Sigmoid colon (tissue), 7 donors: ENCODE results near the gene MOV10L1. TPM values are rescaled to one million over a fixed set of nuclear protein-coding genes. Genes with fewer than 3 reads are reported as not detected.
A peak's percentile ranks its signal among the peaks of the same experiment; 100 is the strongest.

Source experiments
- DNase-seq: peaks from one replicate; pipeline ENCODE4 v3.0.0-alpha.2; 2019
- H3K27ac ChIP-seq, 4 donors: fragments of 200-600 bp; sonication (generic); one replicate each; pipeline ENCODE4 v1.5.1; 2016 to 2019; ENCODE audit warnings: mild to moderate bottlenecking in 1 of 4
- H3K27me3 ChIP-seq, 3 donors: fragments of 200-600 bp; sonication (generic); one replicate each; pipeline ENCODE4 v1.5.1; 2019; ENCODE audit warnings: mild to moderate bottlenecking in 1 of 3
- H3K36me3 ChIP-seq, 4 donors: fragments of 200-600 bp; sonication (generic); one replicate each; pipeline ENCODE4 v1.5.1; 2016 to 2019
- H3K4me1 ChIP-seq, 4 donors: fragments of 200-600 bp; sonication (generic); one replicate each; pipeline ENCODE4 v1.5.1; 2017 to 2019
- H3K4me3 ChIP-seq, 4 donors: fragments of 200-600 bp; sonication (generic); one replicate each; pipeline ENCODE4 v1.5.1; 2017 to 2019; ENCODE audit warnings: mild to moderate bottlenecking in 2 of 4, moderate library complexity in 1 of 4
- H3K9me3 ChIP-seq, 4 donors: fragments of 200-600 bp in 3 of 4; sonication (generic) in 3 of 4; one replicate each; pipeline versions ENCODE4 v1.5.1 to v1.6.1; 2013 to 2019
- EP300 ChIP-seq, 4 donors: sonication (generic); formaldehyde crosslinking; IDR thresholded peaks; one replicate each; pipeline ENCODE4 v1.6.1; 2017; ENCODE audit warnings: antibody characterized with exemption in 4 of 4
- POLR2A ChIP-seq, 2 donors: fragments of 450-650 bp; IDR thresholded peaks; one replicate each; pipeline ENCODE4 v1.6.1; 2016; ENCODE audit warnings: antibody characterized with exemption in 2 of 2, mild to moderate bottlenecking in 2 of 2, moderate library complexity in 2 of 2
- POLR2AphosphoS5 ChIP-seq, 4 donors: sonication (generic); formaldehyde crosslinking; IDR thresholded peaks; one replicate each; pipeline ENCODE4 v1.6.1; 2017; ENCODE audit warnings: antibody characterized with exemption in 4 of 4
- WGBS, 2 donors: extraction: QIAGEN DNeasy Blood & Tissue Kit; methylation state at CpG; one replicate each; pipeline ENCODE4 v1.1.7; 2013; 5-methylcytosine and 5-hydroxymethylcytosine counted together
- intact Hi-C: fragments of 100-400 bp; cut with DNase I; formaldehyde crosslinking; loops from one replicate; pipeline ENCODE4 v1.15.1; 2023
- polyA plus RNA-seq, 3 donors: library from polyadenylated mRNA; stranded (reverse); fragments of 200-250 nt; gene quantifications; one replicate each; pipeline ENCODE4 v1.2.3, GENCODE V29; 2013
- total RNA-seq, 4 donors: library from RNA; depleted of rRNA; stranded (reverse); fragments of >200 nt; gene quantifications; one replicate each; pipeline ENCODE4 v1.1.0, GENCODE V29; 2016
- TF ChIP-seq, protein P1 (sequence below), 4 experiments: fragments of 450-650 bp in 3 of 4; fragments of 200-600 bp in 1 of 4; IDR thresholded peaks; one replicate each; pipeline ENCODE4 v1.5.1; 2016 to 2019; ENCODE audit warnings: antibody characterized with exemption in 4 of 4, mild to moderate bottlenecking in 3 of 4, moderate library complexity in 2 of 4
- donor health status: healthy with polysubstance abuse.
- donor health status: Bipolar disorder and iron deficiency.
- donor health status: healthy.

MOV10L1 gene
- total and polyA plus RNA-seq, 7 donors: 0.47 to 5.6 (median 1.8) TPM; not detected in 2

- H3K9me3 ChIP-seq: no peaks in the 10 kb centered on the region
- DNase-seq: no peak
- no peak overlapping the region for H3K27ac ChIP-seq
- no peaks in the 10 kb centered on the region for H3K36me3 ChIP-seq
- WGBS, 2 donors: 68 to 83% methylated on average over 35 of the region's 35 CpGs
- intact Hi-C loops: no loop called here
- TF ChIP-seq, protein P1, sequence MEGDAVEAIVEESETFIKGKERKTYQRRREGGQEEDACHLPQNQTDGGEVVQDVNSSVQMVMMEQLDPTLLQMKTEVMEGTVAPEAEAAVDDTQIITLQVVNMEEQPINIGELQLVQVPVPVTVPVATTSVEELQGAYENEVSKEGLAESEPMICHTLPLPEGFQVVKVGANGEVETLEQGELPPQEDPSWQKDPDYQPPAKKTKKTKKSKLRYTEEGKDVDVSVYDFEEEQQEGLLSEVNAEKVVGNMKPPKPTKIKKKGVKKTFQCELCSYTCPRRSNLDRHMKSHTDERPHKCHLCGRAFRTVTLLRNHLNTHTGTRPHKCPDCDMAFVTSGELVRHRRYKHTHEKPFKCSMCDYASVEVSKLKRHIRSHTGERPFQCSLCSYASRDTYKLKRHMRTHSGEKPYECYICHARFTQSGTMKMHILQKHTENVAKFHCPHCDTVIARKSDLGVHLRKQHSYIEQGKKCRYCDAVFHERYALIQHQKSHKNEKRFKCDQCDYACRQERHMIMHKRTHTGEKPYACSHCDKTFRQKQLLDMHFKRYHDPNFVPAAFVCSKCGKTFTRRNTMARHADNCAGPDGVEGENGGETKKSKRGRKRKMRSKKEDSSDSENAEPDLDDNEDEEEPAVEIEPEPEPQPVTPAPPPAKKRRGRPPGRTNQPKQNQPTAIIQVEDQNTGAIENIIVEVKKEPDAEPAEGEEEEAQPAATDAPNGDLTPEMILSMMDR (IDR thresholded peaks at IDR 0.05): no peak
- TF ChIP-seq POLR2A (IDR thresholded peaks at IDR 0.05) (no peak), EP300 (IDR thresholded peaks at IDR 0.05) (no peak), POLR2AphosphoS5 (IDR thresholded peaks at IDR 0.05) (no peak)
- H3K4me3 ChIP-seq: no peak overlapping the region
- H3K27me3 ChIP-seq: peaks cover 0 to 31% (median 0%) of the 10 kb centered on the region in 3 donors
- H3K4me1 ChIP-seq: no peaks in the 10 kb centered on the region
Measured at GRCh38 chr22:50045211-50046018, 44.4 kb upstream of the MOV10L1 start.

DNA sequence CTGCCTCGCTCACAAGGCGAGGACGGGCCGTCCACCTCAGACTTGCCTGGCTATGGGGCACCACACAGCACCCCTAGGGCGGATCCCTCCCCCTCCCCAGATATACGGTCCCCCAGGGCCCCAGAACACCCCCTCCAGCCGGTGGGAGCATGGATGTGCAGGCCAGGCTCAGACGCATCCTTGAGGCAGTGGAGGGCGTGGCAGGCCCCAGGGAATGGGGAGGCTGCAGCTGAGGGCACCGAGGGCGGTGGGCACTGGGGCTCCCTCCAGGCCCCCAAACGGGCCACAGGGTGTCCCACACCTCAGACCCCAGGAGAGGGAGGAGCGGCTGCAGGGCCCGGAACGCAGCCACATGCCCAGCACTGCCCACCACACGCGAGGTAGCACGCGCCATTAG, 43.8 kb upstream of the MOV10L1 start:
- H3K27me3 ChIP-seq: peaks cover 0 to 31% (median 0%) of the 10 kb centered on the region in 3 donors
- DNase-seq: no peak
- intact Hi-C loops: no loop called here
- WGBS, 2 donors: 71 to 81% methylated on average over 19 of the region's 19 CpGs
- H3K4me3 ChIP-seq: no peak overlapping the region
- H3K4me1 ChIP-seq: no peaks in the 10 kb centered on the region
- H3K36me3 ChIP-seq: no peaks in the 10 kb centered on the region
- TF ChIP-seq EP300 (IDR thresholded peaks at IDR 0.05) (no peak), POLR2AphosphoS5 (IDR thresholded peaks at IDR 0.05) (no peak), POLR2A (IDR thresholded peaks at IDR 0.05) (no peak)
- TF ChIP-seq, protein P1 (IDR thresholded peaks at IDR 0.05): no peak
- H3K27ac ChIP-seq: no peak overlapping the region
- H3K9me3 ChIP-seq: no peaks in the 10 kb centered on the region

- intact Hi-C loops: no loop called here
- H3K27ac ChIP-seq: no peak overlapping the region
- no peaks in the 10 kb centered on the region for H3K36me3 ChIP-seq
- no peaks in the 10 kb centered on the region for H3K9me3 ChIP-seq
- H3K4me1 ChIP-seq: no peaks in the 10 kb centered on the region
- no peak overlapping the region for H3K4me3 ChIP-seq
- TF ChIP-seq EP300 (IDR thresholded peaks at IDR 0.05) (no peak), POLR2AphosphoS5 (IDR thresholded peaks at IDR 0.05) (no peak), POLR2A (IDR thresholded peaks at IDR 0.05) (no peak)
- TF ChIP-seq, protein P1 (IDR thresholded peaks at IDR 0.05): no peak
- H3K27me3 ChIP-seq: peaks cover 0 to 31% (median 0%) of the 10 kb centered on the region in 3 donors
- peak; percentile 47 for DNase-seq
- WGBS, 2 donors: 64 to 85% methylated on average over 27 of the region's 27 CpGs
Measured at GRCh38 chr22:50046481-50047245, 43.1 kb upstream of the MOV10L1 start.

GRCh38 chr22:50047346-50047745, 42.5 kb upstream of the MOV10L1 start:
- no peak for TF ChIP-seq POLR2AphosphoS5 (IDR thresholded peaks at IDR 0.05)
- no peak for TF ChIP-seq EP300 (IDR thresholded peaks at IDR 0.05)
- TF ChIP-seq POLR2A (IDR thresholded peaks at IDR 0.05): no peak
- TF ChIP-seq, protein P1 (IDR thresholded peaks at IDR 0.05): no peak
- Histone ChIP-seq H3K27ac (no peak overlapping the region), H3K9me3 (no peaks in the 10 kb centered on the region), H3K4me3 (no peak overlapping the region), H3K4me1 (no peaks in the 10 kb centered on the region), H3K27me3 (peaks cover 0 to 31% (median 0%) of the 10 kb centered on the region in 3 donors), H3K36me3 (no peaks in the 10 kb centered on the region)
- intact Hi-C loops: no loop called here
- whole genome bisulfite sequencing, 2 donors: 87 to 92% methylated on average over 16 of the region's 16 CpGs
- no peak for DNase-seq
